Measurements from ENCODE around the gene ICAM4. TPM values are rescaled to one million over a fixed set of nuclear protein-coding genes. Genes with fewer than 3 reads are reported as not detected.

ICAM4 gene
- total and polyA plus RNA-seq, 2 of the 13 experiments (the other 11 are each of a cell fraction or from before 2014, with no cell fraction given), result 2.9 to 4.0 TPM

- TF ChIP-seq, protein P1, sequence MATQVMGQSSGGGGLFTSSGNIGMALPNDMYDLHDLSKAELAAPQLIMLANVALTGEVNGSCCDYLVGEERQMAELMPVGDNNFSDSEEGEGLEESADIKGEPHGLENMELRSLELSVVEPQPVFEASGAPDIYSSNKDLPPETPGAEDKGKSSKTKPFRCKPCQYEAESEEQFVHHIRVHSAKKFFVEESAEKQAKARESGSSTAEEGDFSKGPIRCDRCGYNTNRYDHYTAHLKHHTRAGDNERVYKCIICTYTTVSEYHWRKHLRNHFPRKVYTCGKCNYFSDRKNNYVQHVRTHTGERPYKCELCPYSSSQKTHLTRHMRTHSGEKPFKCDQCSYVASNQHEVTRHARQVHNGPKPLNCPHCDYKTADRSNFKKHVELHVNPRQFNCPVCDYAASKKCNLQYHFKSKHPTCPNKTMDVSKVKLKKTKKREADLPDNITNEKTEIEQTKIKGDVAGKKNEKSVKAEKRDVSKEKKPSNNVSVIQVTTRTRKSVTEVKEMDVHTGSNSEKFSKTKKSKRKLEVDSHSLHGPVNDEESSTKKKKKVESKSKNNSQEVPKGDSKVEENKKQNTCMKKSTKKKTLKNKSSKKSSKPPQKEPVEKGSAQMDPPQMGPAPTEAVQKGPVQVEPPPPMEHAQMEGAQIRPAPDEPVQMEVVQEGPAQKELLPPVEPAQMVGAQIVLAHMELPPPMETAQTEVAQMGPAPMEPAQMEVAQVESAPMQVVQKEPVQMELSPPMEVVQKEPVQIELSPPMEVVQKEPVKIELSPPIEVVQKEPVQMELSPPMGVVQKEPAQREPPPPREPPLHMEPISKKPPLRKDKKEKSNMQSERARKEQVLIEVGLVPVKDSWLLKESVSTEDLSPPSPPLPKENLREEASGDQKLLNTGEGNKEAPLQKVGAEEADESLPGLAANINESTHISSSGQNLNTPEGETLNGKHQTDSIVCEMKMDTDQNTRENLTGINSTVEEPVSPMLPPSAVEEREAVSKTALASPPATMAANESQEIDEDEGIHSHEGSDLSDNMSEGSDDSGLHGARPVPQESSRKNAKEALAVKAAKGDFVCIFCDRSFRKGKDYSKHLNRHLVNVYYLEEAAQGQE (IDR thresholded peaks at IDR 0.05; ENCODE audit: borderline replicate concordance in 1 of 2, low read depth in 1 of 2, low read length in 2 of 2), result no peak
- TF ChIP-seq GTF3A (CRISPR knock-in tag; conservative IDR thresholded peaks at IDR 0.05) (no peak), BHLHE40 (IDR thresholded peaks at IDR 0.05; ENCODE audit: low read length) (no peak), ZNF143 (CRISPR knock-in tag; IDR thresholded peaks at IDR 0.05) (peak; percentile 34; the same call in 1 of the 2 replicates), HMGXB4 (CRISPR knock-in tag; IDR thresholded peaks at IDR 0.05; ENCODE audit: borderline replicate concordance in 1 of 2, low read depth in 1 of 2) (peak; percentile 16 to 25; a peak in 3 of 4 replicates), ZNF263 (CRISPR knock-in tag; IDR thresholded peaks at IDR 0.05) (no peak), ISL2 (CRISPR knock-in tag; IDR thresholded peaks at IDR 0.05) (no peak), SNAPC2 (CRISPR knock-in tag; IDR thresholded peaks at IDR 0.05) (peak; percentile 24; the same call in 1 of the 2 replicates), ZNF7 (CRISPR knock-in tag; IDR thresholded peaks at IDR 0.05) (no peak), ZNF607 (CRISPR knock-in tag; IDR thresholded peaks at IDR 0.05; ENCODE audit: borderline replicate concordance) (no peak; the same call in 1 of the 2 replicates), HDAC1 (CRISPR knock-in tag; IDR thresholded peaks at IDR 0.05) (no peak; the same call in 1 of the 2 replicates), ZZZ3 (CRISPR knock-in tag; IDR thresholded peaks at IDR 0.05; ENCODE audit: borderline replicate concordance) (no peak), RCOR2 (CRISPR knock-in tag; IDR thresholded peaks at IDR 0.05) (no peak), ZNF44 (CRISPR knock-in tag; IDR thresholded peaks at IDR 0.05) (no peak), NCOA5 (CRISPR knock-in tag; IDR thresholded peaks at IDR 0.05) (no peak), ETV6 (CRISPR knock-in tag; conservative IDR thresholded peaks at IDR 0.05) (no peak), ATF7 (IDR thresholded peaks at IDR 0.05) (no peak), ATF7 (CRISPR knock-in tag; IDR thresholded peaks at IDR 0.05) (no peak)
- TF ChIP-seq, protein P2, sequence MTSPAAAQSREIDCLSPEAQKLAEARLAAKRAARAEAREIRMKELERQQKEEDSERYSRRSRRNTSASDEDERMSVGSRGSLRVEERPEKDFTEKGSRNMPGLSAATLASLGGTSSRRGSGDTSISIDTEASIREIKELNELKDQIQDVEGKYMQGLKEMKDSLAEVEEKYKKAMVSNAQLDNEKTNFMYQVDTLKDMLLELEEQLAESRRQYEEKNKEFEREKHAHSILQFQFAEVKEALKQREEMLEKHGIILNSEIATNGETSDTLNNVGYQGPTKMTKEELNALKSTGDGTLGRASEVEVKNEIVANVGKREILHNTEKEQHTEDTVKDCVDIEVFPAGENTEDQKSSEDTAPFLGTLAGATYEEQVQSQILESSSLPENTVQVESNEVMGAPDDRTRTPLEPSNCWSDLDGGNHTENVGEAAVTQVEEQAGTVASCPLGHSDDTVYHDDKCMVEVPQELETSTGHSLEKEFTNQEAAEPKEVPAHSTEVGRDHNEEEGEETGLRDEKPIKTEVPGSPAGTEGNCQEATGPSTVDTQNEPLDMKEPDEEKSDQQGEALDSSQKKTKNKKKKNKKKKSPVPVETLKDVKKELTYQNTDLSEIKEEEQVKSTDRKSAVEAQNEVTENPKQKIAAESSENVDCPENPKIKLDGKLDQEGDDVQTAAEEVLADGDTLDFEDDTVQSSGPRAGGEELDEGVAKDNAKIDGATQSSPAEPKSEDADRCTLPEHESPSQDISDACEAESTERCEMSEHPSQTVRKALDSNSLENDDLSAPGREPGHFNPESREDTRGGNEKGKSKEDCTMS (CRISPR knock-in tag; conservative IDR thresholded peaks at IDR 0.05), result no peak
- TF ChIP-seq, protein P3, sequence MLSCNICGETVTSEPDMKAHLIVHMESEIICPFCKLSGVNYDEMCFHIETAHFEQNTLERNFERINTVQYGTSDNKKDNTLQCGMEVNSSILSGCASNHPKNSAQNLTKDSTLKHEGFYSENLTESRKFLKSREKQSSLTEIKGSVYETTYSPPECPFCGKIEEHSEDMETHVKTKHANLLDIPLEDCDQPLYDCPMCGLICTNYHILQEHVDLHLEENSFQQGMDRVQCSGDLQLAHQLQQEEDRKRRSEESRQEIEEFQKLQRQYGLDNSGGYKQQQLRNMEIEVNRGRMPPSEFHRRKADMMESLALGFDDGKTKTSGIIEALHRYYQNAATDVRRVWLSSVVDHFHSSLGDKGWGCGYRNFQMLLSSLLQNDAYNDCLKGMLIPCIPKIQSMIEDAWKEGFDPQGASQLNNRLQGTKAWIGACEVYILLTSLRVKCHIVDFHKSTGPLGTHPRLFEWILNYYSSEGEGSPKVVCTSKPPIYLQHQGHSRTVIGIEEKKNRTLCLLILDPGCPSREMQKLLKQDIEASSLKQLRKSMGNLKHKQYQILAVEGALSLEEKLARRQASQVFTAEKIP (CRISPR knock-in tag; IDR thresholded peaks at IDR 0.05; ENCODE audit: borderline replicate concordance), result no peak
These were observed 48.0 kb downstream of the ICAM4 start (continued) for GRCh38 chr19:10334588-10335351.
